Choroid plexus epithelial cell (primary cell): ENCODE results near the gene STAB1.

ENCODE experiments used
- DNase-seq: peaks from one replicate; pipeline ENCODE4 v3.0.0-alpha.2; 2010; ENCODE audit warnings: low read depth
- H3K4me3 ChIP-seq: 2 replicates; pipeline ENCODE4 v1.5.1; 2011; ENCODE audit warnings: low read depth, mild to moderate bottlenecking, control low read depth, low read length, moderate library complexity
- CTCF ChIP-seq: conservative IDR thresholded peaks from 2 replicates; pipeline ENCODE4 v1.5.1; 2011; ENCODE audit warnings: low read depth, mild to moderate bottlenecking, control low read depth, inconsistent platforms, low read length, moderate library complexity

The STAB1 gene

DNA sequence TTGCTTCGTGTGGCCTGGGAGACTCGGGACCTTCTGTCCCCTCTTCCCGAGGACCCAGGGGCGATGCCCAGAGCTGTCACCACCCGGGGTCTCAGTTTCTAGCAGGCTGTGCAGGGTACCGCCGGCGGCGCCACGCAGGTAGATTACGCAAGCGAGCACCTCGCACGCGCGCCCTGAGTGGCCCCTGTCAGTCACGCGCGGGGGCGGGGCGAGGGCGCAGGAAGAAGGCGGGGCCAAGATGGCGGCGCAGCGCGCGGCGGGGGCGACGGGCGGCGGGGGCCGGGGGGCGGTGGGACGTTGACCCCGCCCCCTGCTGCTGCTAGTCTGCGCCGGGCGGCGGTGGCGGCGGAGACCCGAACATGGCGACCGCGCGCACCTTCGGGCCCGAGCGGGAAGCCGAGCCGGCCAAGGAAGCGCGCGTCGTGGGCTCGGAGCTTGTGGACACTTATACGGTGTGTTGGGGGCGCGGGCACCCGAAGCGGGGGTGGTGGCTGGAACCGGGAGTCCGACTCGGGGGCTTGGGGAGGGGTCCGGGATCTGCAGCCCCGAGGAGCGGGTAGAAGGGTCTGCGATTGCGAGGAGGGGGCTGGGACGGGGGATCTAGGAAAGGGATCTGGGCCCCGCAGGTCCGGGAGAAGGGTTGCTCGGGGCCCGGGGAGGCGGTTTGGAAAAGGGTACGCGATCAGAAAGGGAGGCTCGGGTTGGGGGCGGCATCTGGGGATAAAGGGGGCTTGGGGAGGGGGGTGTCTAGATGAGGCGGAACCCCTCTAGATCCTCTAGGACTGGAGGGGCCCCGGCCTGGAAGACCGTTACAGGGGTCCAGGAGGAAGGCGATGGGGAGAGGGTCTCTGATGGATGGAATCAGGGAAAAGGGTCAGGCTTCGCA lies 39.6 kb upstream of the STAB1 start, which contains the start of gene NISCH:
Gene NISCH, plus strand, starts transcription at position 322 of the 886 bp plus-strand sequence. Its CDS starts 38 bp downstream, at position 360.
- peak within 1 kb of the TSS; percentile 81 for H3K4me3 ChIP-seq
- no peak for TF ChIP-seq CTCF

DNA sequence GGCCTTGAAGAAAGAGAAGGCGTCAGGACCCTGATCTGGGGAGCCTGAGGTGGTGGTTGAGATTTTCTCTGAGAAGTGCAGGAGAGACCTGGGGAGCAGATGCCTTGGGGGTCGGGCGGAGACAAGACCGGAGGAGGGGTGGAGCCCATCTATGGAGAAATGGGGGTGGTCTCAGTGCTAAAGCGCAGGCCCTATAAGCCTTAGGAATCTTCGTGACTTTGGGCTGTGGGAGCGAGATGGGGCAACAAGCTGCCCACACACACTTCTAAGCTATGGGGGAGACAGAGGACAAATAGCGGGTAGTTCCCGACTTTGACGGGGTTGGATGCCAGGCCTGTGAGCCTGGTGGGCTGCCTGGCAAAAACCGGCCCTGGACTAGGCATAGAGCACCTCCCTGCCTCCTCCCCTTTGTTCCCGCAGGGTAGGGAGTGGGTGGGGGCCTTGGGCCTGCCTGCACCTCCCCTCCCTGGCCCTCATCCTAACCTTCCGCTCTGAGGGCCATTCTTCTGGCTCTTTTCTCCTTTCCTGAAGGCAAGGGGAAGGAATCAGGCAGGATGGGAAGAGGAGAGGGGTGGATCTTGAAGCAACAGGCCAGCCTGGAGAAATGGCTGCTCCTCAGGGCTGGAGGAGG lies 38.9 kb upstream of the STAB1 start:
- DNase-seq = peak; percentile 16
- TF ChIP-seq CTCF = no peak
- peak overlapping the region; percentile 81 for H3K4me3 ChIP-seq

More for the DNA sequence above, 39.6 kb upstream of the STAB1 start, which contains the start of gene NISCH:
- peak; percentile 60 for DNase-seq

- TF ChIP-seq CTCF = no peak
- DNase-seq = no peak
- peak overlapping the region; percentile 81 for H3K4me3 ChIP-seq
Observed at GRCh38 chr3:52456800-52457183, 38.3 kb upstream of the STAB1 start.

DNA sequence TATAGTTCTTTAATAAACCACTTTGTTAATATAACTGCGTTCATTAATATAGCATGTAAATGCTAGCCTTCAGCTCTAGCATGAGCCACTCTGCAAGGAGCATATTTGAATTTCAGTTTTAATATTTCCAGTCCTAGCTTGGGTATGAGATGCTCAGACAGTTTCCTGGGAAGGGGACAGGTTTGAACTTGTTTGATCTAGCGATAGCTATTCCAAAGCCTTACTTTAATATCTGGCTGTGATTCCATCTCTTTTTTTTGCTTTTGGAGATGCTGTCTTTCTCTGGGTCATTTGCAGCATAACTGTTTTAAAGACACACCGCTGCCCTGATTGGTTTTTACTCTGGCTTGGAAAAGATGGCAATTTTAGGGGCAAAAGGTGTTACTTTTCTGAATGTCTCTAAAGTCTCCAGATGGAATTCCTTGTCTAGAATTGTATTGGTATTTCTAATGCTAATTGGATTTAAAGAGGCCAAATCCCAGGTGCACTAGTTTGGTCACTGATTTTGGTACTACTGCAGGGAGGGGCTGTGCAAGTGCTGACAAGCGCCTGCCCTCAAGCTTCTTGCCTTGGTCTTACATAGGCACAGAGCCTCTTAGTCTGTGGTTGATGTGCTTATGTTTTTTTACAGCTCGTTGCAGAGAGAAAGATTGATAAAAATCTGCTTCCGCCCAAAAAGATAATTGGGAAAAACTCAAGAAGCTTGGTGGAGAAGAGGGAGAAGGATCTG lies 36.9 kb upstream of the STAB1 start:
- DNase-seq = no peak
- TF ChIP-seq CTCF = no peak
- H3K4me3 ChIP-seq = no peak overlapping the region

- no peak overlapping the region for H3K4me3 ChIP-seq
- TF ChIP-seq CTCF = no peak
- no peak for DNase-seq
Observed at GRCh38 chr3:52458770-52459545, 36.2 kb upstream of the STAB1 start.

GRCh38 chr3:52461874-52462273 lies 33.3 kb upstream of the STAB1 start:
- TF ChIP-seq CTCF = no peak
- no peak for DNase-seq

More at GRCh38 chr3:52461874-52462273, 33.3 kb upstream of the STAB1 start:
- H3K4me3 ChIP-seq = no peak overlapping the region
